Hepatocyte (in vitro differentiated cells): ENCODE measurements around the gene DCAF6. TPM values are rescaled to one million over a fixed set of nuclear protein-coding genes. Genes with fewer than 3 reads are reported as not detected.
"Not testable (repeated sequence)": the region's sequence is repeated elsewhere in the genome, so short reads cannot be mapped to it uniquely, and the experiment has no call there.

Experiments used
- DNase-seq: peaks from one replicate; pipeline ENCODE4 v3.0.0-alpha.2; 2016; ENCODE audit warnings: low spot score
- H2AFZ ChIP-seq: fragments of 200-600 bp; sonication (generic); 2 replicates; pipeline ENCODE4 v1.6.0; 2016; ENCODE audit warnings: antibody characterized with exemption, mild to moderate bottlenecking
- H3K27ac ChIP-seq: fragments of 200-600 bp; sonication (generic); 2 replicates; pipeline ENCODE4 v1.5.1; 2016; ENCODE audit warnings: mild to moderate bottlenecking
- H3K27me3 ChIP-seq: fragments of 200-600 bp; sonication (generic); 2 replicates; pipeline ENCODE4 v1.6.1; 2016
- H3K36me3 ChIP-seq: fragments of 200-600 bp; sonication (generic); replicated peaks from 2 replicates; pipeline ENCODE4 v1.5.1; 2016; ENCODE audit warnings: low read depth; ENCODE audit not compliant: insufficient read depth
- H3K4me1 ChIP-seq: fragments of 200-600 bp; sonication (generic); 2 replicates; pipeline ENCODE4 v1.5.1; 2016; ENCODE audit warnings: mild to moderate bottlenecking, moderate library complexity; ENCODE audit not compliant: insufficient read depth
- H3K4me2 ChIP-seq: fragments of 200-600 bp; sonication (generic); 2 replicates; pipeline ENCODE4 v1.6.0; 2016
- H3K4me3 ChIP-seq: fragments of 200-600 bp; sonication (generic); 2 replicates; pipeline ENCODE4 v1.5.1; 2016; ENCODE audit warnings: mild to moderate bottlenecking
- H3K79me2 ChIP-seq: fragments of 200-600 bp; sonication (generic); 2 replicates; pipeline ENCODE4 v1.6.0; 2017; ENCODE audit warnings: mild to moderate bottlenecking
- H3K9me2 ChIP-seq: fragments of 200-600 bp; sonication (generic); replicated peaks from 2 replicates; pipeline ENCODE4 v1.6.0; 2017; ENCODE audit warnings: mild to moderate bottlenecking; ENCODE audit not compliant: insufficient read depth
- H3K9me3 ChIP-seq: fragments of 200-600 bp; sonication (generic); 2 replicates; pipeline ENCODE4 v1.5.1; 2016; ENCODE audit warnings: low read depth, mild to moderate bottlenecking
- H4K20me1 ChIP-seq: fragments of 200-600 bp; sonication (generic); 2 replicates; pipeline ENCODE4 v1.6.0; 2016; ENCODE audit warnings: mild to moderate bottlenecking; ENCODE audit not compliant: insufficient read depth, poor library complexity, severe bottlenecking
- EZH2 ChIP-seq: fragments of 200-600 bp; sonication (generic); IDR thresholded peaks from 2 replicates; pipeline ENCODE4 v1.6.1; 2016; ENCODE audit warnings: antibody characterized with exemption, mild to moderate bottlenecking, borderline replicate concordance
- EZH2phosphoT487 ChIP-seq: fragments of 200-600 bp; sonication (generic); IDR thresholded peaks from one replicate; pipeline ENCODE4 v1.6.1; 2018; ENCODE audit warnings: antibody characterized with exemption, mild to moderate bottlenecking, low read depth, moderate library complexity; ENCODE audit not compliant: unreplicated experiment, severe bottlenecking
- WGBS: methylation state at CpG from one replicate; pipeline ENCODE4 v1.1.6; 2016; ENCODE audit warnings: low lambda C conversion rate; ENCODE audit errors: missing lambda C conversion rate; 5-methylcytosine and 5-hydroxymethylcytosine counted together
- polyA plus RNA-seq: library from polyadenylated mRNA; unstranded; fragments of >200 nt; fragmentation: Nextera tagmentation; extraction: Ambion mirVana; gene quantifications from 2 replicates; pipeline ENCODE4 v1.2.1, GENCODE V29; 2016
- total RNA-seq: library from RNA; depleted of rRNA; stranded (reverse); fragments of >200 nt; gene quantifications from 2 replicates; pipeline ENCODE4 v1.2.3, GENCODE V29; 2014
- TF ChIP-seq, protein P1 (sequence below): fragments of 200-600 bp; sonication (generic); IDR thresholded peaks from 2 replicates; pipeline ENCODE4 v1.5.1; 2016; ENCODE audit warnings: antibody characterized with exemption, mild to moderate bottlenecking; ENCODE audit not compliant: poor library complexity

DCAF6 gene, protein sequence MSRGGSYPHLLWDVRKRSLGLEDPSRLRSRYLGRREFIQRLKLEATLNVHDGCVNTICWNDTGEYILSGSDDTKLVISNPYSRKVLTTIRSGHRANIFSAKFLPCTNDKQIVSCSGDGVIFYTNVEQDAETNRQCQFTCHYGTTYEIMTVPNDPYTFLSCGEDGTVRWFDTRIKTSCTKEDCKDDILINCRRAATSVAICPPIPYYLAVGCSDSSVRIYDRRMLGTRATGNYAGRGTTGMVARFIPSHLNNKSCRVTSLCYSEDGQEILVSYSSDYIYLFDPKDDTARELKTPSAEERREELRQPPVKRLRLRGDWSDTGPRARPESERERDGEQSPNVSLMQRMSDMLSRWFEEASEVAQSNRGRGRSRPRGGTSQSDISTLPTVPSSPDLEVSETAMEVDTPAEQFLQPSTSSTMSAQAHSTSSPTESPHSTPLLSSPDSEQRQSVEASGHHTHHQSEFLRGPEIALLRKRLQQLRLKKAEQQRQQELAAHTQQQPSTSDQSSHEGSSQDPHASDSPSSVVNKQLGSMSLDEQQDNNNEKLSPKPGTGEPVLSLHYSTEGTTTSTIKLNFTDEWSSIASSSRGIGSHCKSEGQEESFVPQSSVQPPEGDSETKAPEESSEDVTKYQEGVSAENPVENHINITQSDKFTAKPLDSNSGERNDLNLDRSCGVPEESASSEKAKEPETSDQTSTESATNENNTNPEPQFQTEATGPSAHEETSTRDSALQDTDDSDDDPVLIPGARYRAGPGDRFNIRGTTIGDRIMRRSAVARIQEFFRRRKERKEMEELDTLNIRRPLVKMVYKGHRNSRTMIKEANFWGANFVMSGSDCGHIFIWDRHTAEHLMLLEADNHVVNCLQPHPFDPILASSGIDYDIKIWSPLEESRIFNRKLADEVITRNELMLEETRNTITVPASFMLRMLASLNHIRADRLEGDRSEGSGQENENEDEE
- total RNA-seq, result 69.4 and 72.8 TPM in 2 replicates
- polyA plus RNA-seq, result 50.3 and 62.7 TPM in 2 replicates

DNA sequence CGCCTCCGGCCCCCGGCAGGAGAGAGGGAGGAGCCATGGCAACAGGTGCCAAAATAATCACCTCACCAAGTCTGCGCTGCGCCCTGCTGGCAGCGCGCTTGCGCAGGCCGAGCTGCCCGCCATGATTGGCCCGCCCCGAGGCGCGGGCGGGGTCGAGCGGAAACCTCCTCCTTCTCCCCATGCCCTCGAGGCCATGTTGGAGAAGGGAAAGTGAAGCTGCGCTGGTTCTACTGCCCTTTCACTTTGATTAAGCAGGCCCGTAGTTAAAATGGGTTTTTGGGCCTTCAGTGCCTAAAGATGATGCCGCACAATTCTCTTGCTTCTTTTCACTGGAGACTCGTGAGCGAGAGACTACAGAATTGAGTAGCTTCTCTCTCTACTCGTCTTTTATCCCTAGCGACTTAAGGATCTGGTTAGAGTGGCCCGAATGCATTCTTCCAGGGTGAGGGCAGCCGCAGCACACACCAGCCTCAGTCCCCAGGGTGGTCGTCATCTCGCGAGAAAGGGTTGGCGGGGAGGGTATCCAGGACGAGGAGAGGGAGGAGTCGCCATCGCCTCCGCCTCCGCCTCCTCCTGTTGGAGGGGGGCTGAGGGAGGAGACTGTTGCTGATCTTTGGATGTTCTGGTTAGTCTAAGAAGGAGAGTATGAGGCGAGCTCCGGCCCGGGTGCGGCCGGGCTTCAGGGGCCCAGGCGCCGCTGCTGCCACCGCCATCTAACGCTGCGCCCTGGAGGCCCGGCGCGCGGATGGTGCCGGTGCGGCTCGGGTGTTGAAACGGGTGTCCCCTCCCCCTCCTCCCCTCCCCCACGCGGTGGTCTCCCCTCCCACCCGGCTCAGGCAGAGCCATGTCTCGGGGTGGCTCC lies at the start of gene DCAF6:
TSS of gene DCAF6 (plus strand) at position 616 of the 862 bp plus-strand sequence. CDS start at position 845, 229 bp downstream.
- no peaks in the 10 kb centered on the region for H3K9me3 ChIP-seq
- under 1% methylated on average over 37 of the region's 58 CpGs for WGBS
- H3K36me3 ChIP-seq, result no peaks in the 10 kb centered on the region
- no peak for TF ChIP-seq EZH2
- TF ChIP-seq EZH2phosphoT487, result no peak
- H3K4me1 ChIP-seq, result peaks cover 17% of the 10 kb centered on the region
- peak within 1 kb of the TSS; percentile 78 for H3K4me2 ChIP-seq
- H3K79me2 ChIP-seq, result peaks cover 84% of the 10 kb centered on the region
- H4K20me1 ChIP-seq, result peaks cover 21% of the 10 kb centered on the region
- peak within 1 kb of the TSS; percentile 99 for H3K27ac ChIP-seq
- H2AFZ ChIP-seq, result peak within 1 kb of the TSS; percentile 82
- peak within 1 kb of the TSS; percentile 97 for H3K4me3 ChIP-seq
- DNase-seq, result peak; percentile 99
- H3K27me3 ChIP-seq, result no peaks in the 10 kb centered on the region
- no peaks in the 10 kb centered on the region for H3K9me2 ChIP-seq

- not testable (repeated sequence) for H3K9me2 ChIP-seq, DNase-seq, H3K4me3 ChIP-seq, H3K4me2 ChIP-seq, H2AFZ ChIP-seq, H3K79me2 ChIP-seq, H3K27ac ChIP-seq, H3K9me3 ChIP-seq, H3K4me1 ChIP-seq, H4K20me1 ChIP-seq, H3K27me3 ChIP-seq, H3K36me3 ChIP-seq
- WGBS, result 98% methylated on average over 2 of the region's 2 CpGs
Measured at GRCh38 chr1:167887187-167887586, 49.3 kb upstream of the DCAF6 start.

DNA sequence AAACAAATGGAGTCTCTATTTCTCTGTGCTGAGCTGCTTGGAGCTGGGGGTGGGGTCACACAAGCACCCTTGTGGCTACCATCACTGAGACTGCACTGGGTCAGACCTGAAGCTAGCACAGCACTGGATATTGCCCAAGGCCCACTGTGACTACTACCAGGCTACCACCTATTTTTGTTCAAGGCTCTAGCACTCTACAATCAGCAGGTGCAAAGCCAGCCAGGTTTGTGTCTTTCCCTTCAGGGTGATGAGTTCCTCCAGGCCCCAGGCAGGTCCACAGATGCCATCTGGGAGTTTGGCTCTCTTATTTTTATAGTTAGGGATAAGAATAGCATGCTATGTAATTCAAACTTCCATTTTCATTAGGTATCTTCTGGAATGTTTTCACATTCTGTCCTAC lies 46.1 kb upstream of the DCAF6 start:
- Histone ChIP-seq H3K36me3 (no peaks in the 10 kb centered on the region), H3K4me1 (no peaks in the 10 kb centered on the region), H3K79me2 (no peaks in the 10 kb centered on the region), H3K4me2 (no peak overlapping the region), H3K9me3 (no peaks in the 10 kb centered on the region), H3K27me3 (no peaks in the 10 kb centered on the region), H3K9me2 (no peaks in the 10 kb centered on the region), H3K4me3 (no peak overlapping the region), H2AFZ (no peak overlapping the region), H4K20me1 (no peaks in the 10 kb centered on the region), H3K27ac (no peak overlapping the region)
- no peak for DNase-seq
- TF ChIP-seq EZH2, result no peak
- no peak for TF ChIP-seq EZH2phosphoT487
- TF ChIP-seq, protein P1, sequence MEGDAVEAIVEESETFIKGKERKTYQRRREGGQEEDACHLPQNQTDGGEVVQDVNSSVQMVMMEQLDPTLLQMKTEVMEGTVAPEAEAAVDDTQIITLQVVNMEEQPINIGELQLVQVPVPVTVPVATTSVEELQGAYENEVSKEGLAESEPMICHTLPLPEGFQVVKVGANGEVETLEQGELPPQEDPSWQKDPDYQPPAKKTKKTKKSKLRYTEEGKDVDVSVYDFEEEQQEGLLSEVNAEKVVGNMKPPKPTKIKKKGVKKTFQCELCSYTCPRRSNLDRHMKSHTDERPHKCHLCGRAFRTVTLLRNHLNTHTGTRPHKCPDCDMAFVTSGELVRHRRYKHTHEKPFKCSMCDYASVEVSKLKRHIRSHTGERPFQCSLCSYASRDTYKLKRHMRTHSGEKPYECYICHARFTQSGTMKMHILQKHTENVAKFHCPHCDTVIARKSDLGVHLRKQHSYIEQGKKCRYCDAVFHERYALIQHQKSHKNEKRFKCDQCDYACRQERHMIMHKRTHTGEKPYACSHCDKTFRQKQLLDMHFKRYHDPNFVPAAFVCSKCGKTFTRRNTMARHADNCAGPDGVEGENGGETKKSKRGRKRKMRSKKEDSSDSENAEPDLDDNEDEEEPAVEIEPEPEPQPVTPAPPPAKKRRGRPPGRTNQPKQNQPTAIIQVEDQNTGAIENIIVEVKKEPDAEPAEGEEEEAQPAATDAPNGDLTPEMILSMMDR, result no peak

DNA sequence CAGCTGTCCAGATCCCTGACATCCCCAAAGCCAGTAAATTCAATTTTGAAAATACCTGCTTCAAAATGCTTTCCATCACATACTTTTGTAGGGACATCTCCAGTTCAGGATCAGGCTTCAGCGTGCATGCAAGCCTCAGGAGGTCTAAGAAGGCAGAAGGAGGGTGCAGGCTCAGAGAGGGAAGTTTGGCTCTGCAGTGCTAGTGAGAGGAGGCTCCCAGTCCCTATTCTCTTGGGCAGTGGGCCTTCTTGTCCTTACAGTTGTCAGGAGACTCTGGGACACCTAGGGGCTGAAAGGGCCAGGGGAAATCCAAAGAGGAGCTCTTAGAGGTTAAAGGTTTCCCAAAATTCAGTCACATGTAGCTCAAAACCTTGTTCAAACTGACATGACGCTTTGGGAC lies 42.7 kb upstream of the DCAF6 start:
- no peak for DNase-seq
- 79% methylated on average over 2 of the region's 2 CpGs for WGBS
- TF ChIP-seq EZH2phosphoT487 (no peak), EZH2 (no peak)
- TF ChIP-seq, protein P1, result no peak
- Histone ChIP-seq H3K79me2 (no peaks in the 10 kb centered on the region), H3K9me3 (no peaks in the 10 kb centered on the region), H2AFZ (no peak overlapping the region), H3K36me3 (no peaks in the 10 kb centered on the region), H3K4me3 (no peak overlapping the region), H3K27ac (no peak overlapping the region), H3K27me3 (no peaks in the 10 kb centered on the region), H3K4me2 (no peak overlapping the region), H3K4me1 (no peaks in the 10 kb centered on the region), H3K9me2 (no peaks in the 10 kb centered on the region), H4K20me1 (no peaks in the 10 kb centered on the region)
